ENCODE data around the gene NPR1. TPM values are rescaled to one million over a fixed set of nuclear protein-coding genes. Genes with fewer than 3 reads are reported as not detected.
"Not testable (repeated sequence)": the region's sequence is repeated elsewhere in the genome, so short reads cannot be mapped to it uniquely, and the experiment has no call there.

NPR1 gene
- total RNA-seq, 1 donor from 2014 or later: 45.9 TPM

DNA sequence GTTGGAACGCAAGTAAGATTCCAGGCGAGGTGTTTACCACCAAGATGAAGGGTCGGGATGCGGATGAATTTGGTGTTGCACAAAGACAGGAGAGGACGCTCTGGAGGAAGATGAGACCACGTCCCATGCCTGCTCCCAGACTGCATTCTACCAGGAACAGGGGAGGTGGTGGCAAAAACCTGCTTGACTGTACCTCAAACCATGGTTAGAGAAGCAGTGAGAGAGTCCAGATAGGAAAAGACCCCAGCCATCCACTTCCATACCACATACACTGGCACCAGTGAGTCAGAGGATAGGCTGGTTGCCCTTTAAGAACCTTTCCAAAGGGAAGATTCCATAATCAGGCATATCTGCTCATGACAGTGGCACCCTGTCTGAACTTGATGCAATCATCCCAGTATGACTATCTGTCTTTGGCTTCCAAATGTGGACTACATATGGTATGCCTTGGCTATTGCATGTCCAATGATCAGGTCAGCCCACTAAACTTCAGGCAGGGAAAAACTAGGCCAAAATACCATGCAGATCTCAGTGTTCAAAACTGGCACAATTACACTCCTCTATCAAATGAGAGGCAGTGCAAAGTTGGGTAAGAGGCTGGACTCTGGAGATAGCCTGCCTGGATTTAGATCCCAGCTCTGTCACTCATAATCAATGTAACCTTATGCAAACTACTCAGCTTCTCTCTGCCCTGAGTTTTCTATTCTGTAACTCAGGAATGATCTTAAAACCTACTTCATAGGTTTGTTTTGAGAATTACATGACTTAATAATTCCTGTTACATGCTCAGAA, 20.6 kb downstream of the NPR1 start:
- TF ChIP-seq POLR2A (IDR thresholded peaks at IDR 0.05) (no peak), POLR2AphosphoS5 (IDR thresholded peaks at IDR 0.05; ENCODE audit: insufficient read depth in 1 of 2, low read depth in 1 of 2) (no peak)
- TF ChIP-seq, protein P1, sequence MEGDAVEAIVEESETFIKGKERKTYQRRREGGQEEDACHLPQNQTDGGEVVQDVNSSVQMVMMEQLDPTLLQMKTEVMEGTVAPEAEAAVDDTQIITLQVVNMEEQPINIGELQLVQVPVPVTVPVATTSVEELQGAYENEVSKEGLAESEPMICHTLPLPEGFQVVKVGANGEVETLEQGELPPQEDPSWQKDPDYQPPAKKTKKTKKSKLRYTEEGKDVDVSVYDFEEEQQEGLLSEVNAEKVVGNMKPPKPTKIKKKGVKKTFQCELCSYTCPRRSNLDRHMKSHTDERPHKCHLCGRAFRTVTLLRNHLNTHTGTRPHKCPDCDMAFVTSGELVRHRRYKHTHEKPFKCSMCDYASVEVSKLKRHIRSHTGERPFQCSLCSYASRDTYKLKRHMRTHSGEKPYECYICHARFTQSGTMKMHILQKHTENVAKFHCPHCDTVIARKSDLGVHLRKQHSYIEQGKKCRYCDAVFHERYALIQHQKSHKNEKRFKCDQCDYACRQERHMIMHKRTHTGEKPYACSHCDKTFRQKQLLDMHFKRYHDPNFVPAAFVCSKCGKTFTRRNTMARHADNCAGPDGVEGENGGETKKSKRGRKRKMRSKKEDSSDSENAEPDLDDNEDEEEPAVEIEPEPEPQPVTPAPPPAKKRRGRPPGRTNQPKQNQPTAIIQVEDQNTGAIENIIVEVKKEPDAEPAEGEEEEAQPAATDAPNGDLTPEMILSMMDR (IDR thresholded peaks at IDR 0.05): no peak
- Histone ChIP-seq H3K36me3 (no peaks in the 10 kb centered on the region), H3K4me3 (no peak overlapping the region), H3K27me3 (no peaks in the 10 kb centered on the region), H3K4me1 (peaks cover 24% of the 10 kb centered on the region), H3K27ac (peak overlapping the region; percentile 88), H3K9me3 (no peaks in the 10 kb centered on the region)
- DNase-seq (ENCODE audit: extremely low spot score in 2 of 2): no peak
- intact Hi-C loops (cut with DNase I): no loop called here

GRCh38 chr1:153699768-153700167, 21.3 kb downstream of the NPR1 start:
- no peaks in the 10 kb centered on the region for H3K27me3 ChIP-seq
- H3K27ac ChIP-seq: no peak overlapping the region
- no peak overlapping the region for H3K4me3 ChIP-seq
- H3K4me1 ChIP-seq: peaks cover 24% of the 10 kb centered on the region
- DNase-seq (ENCODE audit: extremely low spot score in 2 of 2): no peak
- TF ChIP-seq POLR2AphosphoS5 (IDR thresholded peaks at IDR 0.05; ENCODE audit: insufficient read depth in 1 of 2, low read depth in 1 of 2) (no peak), POLR2A (IDR thresholded peaks at IDR 0.05) (no peak)
- TF ChIP-seq, protein P1 (IDR thresholded peaks at IDR 0.05): no peak
- H3K9me3 ChIP-seq: no peaks in the 10 kb centered on the region
- intact Hi-C loops (cut with DNase I): no loop called here
- H3K36me3 ChIP-seq: no peaks in the 10 kb centered on the region

- no peaks in the 10 kb centered on the region for H3K27me3 ChIP-seq
- no peaks in the 10 kb centered on the region for H3K4me1 ChIP-seq
- no peak overlapping the region for H3K27ac ChIP-seq
- no peaks in the 10 kb centered on the region for H3K9me3 ChIP-seq
- H3K36me3 ChIP-seq: no peaks in the 10 kb centered on the region
- DNase-seq (ENCODE audit: extremely low spot score in 2 of 2): no peak
- intact Hi-C loops (cut with DNase I): no loop called here
- TF ChIP-seq POLR2A (IDR thresholded peaks at IDR 0.05) (no peak), POLR2AphosphoS5 (IDR thresholded peaks at IDR 0.05; ENCODE audit: insufficient read depth in 1 of 2, low read depth in 1 of 2) (no peak)
- TF ChIP-seq, protein P1 (IDR thresholded peaks at IDR 0.05): no peak
- no peak overlapping the region for H3K4me3 ChIP-seq
These were observed 27.0 kb downstream of the NPR1 start for GRCh38 chr1:153705484-153705883.

DNA sequence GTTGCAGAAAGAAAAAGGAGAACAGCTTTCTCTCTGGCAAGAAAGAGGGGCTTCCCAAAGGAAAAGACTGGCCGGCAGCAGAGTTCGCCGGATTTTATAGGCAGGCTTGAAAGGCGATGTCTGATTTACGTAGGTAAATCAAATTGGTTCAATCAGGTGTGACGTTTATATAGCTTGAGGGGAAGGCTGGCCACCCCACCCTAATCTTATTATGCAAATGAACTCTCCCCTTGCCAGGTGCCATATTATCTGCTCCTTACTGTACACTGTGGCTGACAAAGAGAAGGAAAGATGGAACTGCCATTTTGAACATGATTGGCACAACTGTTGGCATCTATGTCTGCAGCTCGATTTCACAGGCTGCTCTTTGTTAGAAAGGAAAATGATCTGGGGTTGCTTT, 32.5 kb downstream of the NPR1 start:
- no peaks in the 10 kb centered on the region for H3K27me3 ChIP-seq
- no peak overlapping the region for H3K4me3 ChIP-seq
- no peak for DNase-seq (ENCODE audit: extremely low spot score in 2 of 2)
- H3K4me1 ChIP-seq: no peaks in the 10 kb centered on the region
- TF ChIP-seq POLR2A (IDR thresholded peaks at IDR 0.05): no peak
- no peak for TF ChIP-seq POLR2AphosphoS5 (IDR thresholded peaks at IDR 0.05; ENCODE audit: insufficient read depth in 1 of 2, low read depth in 1 of 2)
- TF ChIP-seq, protein P1 (IDR thresholded peaks at IDR 0.05): no peak
- intact Hi-C loops (cut with DNase I): no loop called here
- H3K36me3 ChIP-seq: no peaks in the 10 kb centered on the region
- no peak overlapping the region for H3K27ac ChIP-seq
- no peaks in the 10 kb centered on the region for H3K9me3 ChIP-seq

- DNase-seq (ENCODE audit: extremely low spot score in 2 of 2); H3K27me3 ChIP-seq; H3K36me3 ChIP-seq; H3K9me3 ChIP-seq; H3K27ac ChIP-seq; H3K4me1 ChIP-seq; H3K4me3 ChIP-seq; intact Hi-C loops (cut with DNase I): not testable (repeated sequence)
These were observed 37.7 kb downstream of the NPR1 start for GRCh38 chr1:153716211-153716610.
